ENCODE results near the gene FAT2.

The FAT2 gene

DNA sequence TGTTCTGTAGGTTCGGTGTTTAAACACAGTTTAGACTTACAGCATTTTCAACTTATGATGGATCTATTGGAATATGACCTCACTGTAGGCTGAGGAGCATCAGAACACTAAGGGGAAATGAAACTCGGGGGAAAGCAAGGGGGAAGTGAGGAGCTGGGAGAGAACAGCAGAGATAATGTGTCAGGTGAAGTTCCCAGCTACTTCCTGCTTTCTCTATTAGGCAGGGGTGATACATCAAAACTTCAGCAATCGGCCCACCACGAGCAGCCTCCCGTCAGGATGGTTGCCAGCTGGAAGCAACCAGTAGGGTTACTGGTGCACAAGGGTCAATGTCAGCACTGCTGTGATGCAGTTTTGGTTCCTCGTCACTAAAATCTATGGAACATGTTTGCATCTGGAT, 34.3 kb downstream of the FAT2 start:
- TF ChIP-seq, protein P1, sequence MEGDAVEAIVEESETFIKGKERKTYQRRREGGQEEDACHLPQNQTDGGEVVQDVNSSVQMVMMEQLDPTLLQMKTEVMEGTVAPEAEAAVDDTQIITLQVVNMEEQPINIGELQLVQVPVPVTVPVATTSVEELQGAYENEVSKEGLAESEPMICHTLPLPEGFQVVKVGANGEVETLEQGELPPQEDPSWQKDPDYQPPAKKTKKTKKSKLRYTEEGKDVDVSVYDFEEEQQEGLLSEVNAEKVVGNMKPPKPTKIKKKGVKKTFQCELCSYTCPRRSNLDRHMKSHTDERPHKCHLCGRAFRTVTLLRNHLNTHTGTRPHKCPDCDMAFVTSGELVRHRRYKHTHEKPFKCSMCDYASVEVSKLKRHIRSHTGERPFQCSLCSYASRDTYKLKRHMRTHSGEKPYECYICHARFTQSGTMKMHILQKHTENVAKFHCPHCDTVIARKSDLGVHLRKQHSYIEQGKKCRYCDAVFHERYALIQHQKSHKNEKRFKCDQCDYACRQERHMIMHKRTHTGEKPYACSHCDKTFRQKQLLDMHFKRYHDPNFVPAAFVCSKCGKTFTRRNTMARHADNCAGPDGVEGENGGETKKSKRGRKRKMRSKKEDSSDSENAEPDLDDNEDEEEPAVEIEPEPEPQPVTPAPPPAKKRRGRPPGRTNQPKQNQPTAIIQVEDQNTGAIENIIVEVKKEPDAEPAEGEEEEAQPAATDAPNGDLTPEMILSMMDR (IDR thresholded peaks at IDR 0.05; ENCODE audit: low read depth, low read length, missing control alignments): no peak
- no peak overlapping the region for H3K4me3 ChIP-seq (ENCODE audit: low read depth, low read length)
- no peak for DNase-seq (ENCODE audit: low read depth)

DNA sequence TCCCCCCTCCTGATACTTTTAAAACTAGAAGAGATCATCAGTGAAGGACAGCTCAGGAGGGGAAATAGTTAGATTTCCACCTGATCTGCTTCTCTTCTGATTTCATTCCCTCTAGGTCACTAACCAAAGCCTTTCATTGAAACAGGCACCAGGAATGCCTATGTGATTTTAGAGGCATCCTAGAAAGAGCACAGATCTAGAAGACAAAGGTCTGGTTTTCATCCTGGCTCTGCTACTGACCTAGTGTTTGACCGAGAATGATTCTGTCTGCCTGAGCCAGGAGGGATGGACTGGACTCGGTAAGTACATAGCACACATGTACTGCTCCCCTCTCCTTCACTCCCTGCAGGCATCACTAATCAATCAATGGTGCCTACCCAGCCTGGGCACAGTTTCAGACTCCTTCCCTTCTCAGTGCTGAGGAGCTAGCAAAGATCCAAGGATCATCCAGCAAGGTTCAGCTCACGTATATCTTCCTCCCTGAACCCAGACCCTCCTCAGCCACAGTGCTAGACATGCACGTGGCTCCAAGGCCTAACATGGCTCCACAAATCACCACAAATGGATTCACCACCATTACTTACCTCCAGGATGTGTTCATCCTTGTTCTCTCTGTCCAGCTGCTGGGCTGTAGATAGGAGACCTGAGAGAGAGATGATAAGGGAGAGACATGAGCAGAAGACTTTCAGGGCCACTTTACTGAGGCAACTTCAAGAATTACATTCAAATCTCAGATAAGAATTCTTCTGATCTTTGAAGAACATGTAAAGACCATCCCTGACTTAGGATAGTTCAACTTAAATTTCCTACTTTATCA, 35.2 kb downstream of the FAT2 start:
- H3K4me3 ChIP-seq (ENCODE audit: low read depth, low read length): no peak overlapping the region
- DNase-seq (ENCODE audit: low read depth): no peak
- TF ChIP-seq, protein P1 (IDR thresholded peaks at IDR 0.05; ENCODE audit: low read depth, low read length, missing control alignments): no peak

DNA sequence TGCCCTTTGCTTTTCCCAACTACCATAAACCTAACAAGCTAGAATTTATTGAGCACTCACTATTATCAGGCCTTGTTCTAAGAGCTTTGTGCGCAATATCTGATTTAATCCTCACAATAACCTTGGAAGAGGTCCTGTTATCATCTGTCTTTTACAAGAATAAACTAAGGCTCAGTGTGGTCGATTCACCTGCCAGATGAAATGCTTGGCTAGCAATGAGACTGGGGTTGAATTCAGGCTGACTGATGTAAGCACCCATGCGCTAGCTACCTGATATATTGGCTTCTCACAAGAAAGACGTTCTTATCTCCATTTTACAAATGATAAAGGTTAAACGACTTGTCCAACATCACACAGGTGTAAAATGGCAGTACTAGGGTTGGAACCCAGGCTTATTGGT, 37.4 kb downstream of the FAT2 start:
- H3K4me3 ChIP-seq (ENCODE audit: low read depth, low read length): no peak overlapping the region
- TF ChIP-seq, protein P1 (IDR thresholded peaks at IDR 0.05; ENCODE audit: low read depth, low read length, missing control alignments): no peak
- DNase-seq (ENCODE audit: low read depth): no peak

DNA sequence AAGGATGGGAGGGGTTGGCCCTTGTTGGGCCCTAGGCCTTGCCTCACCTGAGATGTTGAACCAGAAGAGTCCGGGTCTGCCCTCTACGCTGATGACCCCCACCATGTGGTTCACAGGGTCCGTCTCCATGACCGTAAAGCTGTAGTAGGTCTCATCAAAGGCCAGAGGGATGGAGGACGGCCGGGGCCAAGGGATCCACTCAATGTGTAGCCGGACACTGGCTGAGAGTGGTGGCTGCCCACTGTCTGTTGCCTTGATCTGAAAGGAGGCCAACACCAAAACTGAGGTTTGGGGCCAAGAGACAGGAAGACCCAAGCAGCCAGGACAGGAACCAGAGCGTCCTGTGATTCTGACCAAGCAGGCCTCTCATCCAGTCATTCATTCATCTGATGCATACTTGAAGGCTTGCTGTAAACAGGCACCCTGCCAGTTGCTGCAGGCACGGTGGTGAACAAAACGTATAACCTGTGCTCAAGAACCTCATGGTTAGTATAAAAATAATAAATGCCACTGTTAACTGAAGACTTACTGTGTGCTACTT, 37.9 kb downstream of the FAT2 start:
- no peak for DNase-seq (ENCODE audit: low read depth)
- TF ChIP-seq, protein P1 (IDR thresholded peaks at IDR 0.05; ENCODE audit: low read depth, low read length, missing control alignments): no peak
- no peak overlapping the region for H3K4me3 ChIP-seq (ENCODE audit: low read depth, low read length)

DNA sequence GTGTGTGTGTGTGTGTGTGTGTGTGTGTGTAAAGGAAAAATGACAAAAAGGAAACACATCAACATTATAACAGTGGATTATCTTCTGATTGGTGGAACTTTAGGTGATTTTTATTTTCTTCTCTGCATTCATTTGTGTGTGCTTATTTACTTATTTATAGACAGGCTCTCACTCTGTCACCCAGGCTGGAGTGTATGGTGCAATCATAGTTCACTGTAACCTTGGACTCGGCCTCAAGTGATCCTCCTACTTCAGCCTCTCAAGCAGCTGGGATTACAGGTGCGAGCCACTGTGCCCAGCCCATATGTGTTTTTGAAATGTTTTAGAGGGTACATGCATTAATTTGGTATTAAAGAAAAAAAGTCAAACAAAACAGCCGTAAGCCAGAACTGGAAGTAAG, 39.1 kb downstream of the FAT2 start:
- no peak overlapping the region for H3K4me3 ChIP-seq (ENCODE audit: low read depth, low read length)
- no peak for DNase-seq (ENCODE audit: low read depth)
- TF ChIP-seq, protein P1 (IDR thresholded peaks at IDR 0.05; ENCODE audit: low read depth, low read length, missing control alignments): no peak

DNA sequence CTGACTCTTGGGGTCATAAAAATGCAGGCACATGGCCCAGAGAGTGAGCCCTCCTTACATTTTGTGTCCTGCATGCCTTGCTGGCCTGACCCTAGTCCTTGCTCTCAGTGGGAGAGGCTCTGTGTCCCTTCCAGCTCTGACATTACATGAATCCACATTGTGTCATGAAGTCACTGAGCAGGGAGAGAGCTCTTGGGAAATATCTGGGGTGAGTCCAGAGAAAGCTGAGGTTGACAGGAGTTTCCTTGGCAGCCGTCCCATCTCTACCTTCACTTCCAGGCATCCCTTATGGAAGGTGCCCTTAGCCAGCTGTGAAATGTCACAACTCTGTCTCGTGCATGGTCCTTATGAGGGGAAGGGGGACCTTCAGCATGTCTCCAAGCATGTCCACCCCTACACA, 41.0 kb downstream of the FAT2 start:
- no peak overlapping the region for H3K4me3 ChIP-seq (ENCODE audit: low read depth, low read length)
- no peak for DNase-seq (ENCODE audit: low read depth)
- TF ChIP-seq, protein P1 (IDR thresholded peaks at IDR 0.05; ENCODE audit: low read depth, low read length, missing control alignments): no peak

DNA sequence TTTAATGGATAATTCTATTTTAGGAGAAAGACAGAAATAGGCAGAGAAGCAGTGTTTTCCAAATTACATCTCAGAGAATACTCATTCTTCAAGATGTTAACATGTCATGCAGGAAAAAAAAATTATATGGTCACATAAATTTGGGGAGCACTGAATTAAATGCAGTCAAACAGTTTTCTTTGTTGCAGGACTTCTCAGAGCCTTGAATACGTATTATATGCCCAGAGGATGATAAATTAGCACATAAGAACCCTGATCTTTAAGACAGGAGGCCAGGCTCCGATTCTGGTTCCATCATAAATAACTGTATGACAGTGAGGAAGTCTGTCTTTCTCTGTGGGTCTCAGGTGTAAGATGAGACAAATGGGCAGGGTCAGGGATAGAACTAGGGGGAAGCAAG, 41.4 kb downstream of the FAT2 start:
- TF ChIP-seq, protein P1 (IDR thresholded peaks at IDR 0.05; ENCODE audit: low read depth, low read length, missing control alignments): no peak
- no peak overlapping the region for H3K4me3 ChIP-seq (ENCODE audit: low read depth, low read length)
- no peak for DNase-seq (ENCODE audit: low read depth)

Data from GM12864 (cell line).